PC-9 (cell line): Measurements from ENCODE around the gene FOXJ1. TPM values are rescaled to one million over a fixed set of nuclear protein-coding genes. Genes with fewer than 3 reads are reported as not detected.

Experiments
- BruUV-seq: library from RNA; stranded (reverse); fragments of 400-500 nt; replicated peaks from 2 replicates; lab custom pipeline; 2021; lab: Mats Ljungman, UMichigan
- CTCF ChIA-PET: fragments of 300-600 bp; sonication (Branson Sonifier 250); formaldehyde crosslinking; loops from one replicate; lab custom pipeline; 2022; ENCODE audit warnings: antibody characterized with exemption; lab: Charles Lee
- POLR2A ChIA-PET: fragments of 300-600 bp; sonication (Branson Sonifier 250); formaldehyde crosslinking; loops from one replicate; lab custom pipeline; 2022; ENCODE audit warnings: antibody characterized with exemption; ENCODE audit not compliant: unreplicated experiment; lab: Charles Lee
- DNase-seq, 2 experiments: peaks; one replicate each; pipeline versions ENCODE4 v3.0.0 to v3.0.0-alpha.2; 2015 to 2022; ENCODE audit warnings: mixed read lengths in 1 of 2
- H2AFZ ChIP-seq: fragments of 200-600 bp; sonication (generic); 2 replicates; pipeline ENCODE4 v1.8.1; 2017; ENCODE audit warnings: antibody characterized with exemption
- H3F3A ChIP-seq: fragments of 200-600 bp; sonication (generic); 2 replicates; pipeline ENCODE4 v1.8.1; 2017; ENCODE audit warnings: antibody characterized with exemption, mild to moderate bottlenecking, low read depth; ENCODE audit not compliant: insufficient read depth
- H3K27ac ChIP-seq: fragments of 200-600 bp; sonication (generic); 2 replicates; pipeline ENCODE4 v1.6.1; 2016; ENCODE audit warnings: mixed run types
- H3K27me3 ChIP-seq: fragments of 200-600 bp; sonication (generic); 2 replicates; pipeline ENCODE4 v1.6.1; 2016; ENCODE audit warnings: low read depth, mixed run types; ENCODE audit not compliant: insufficient read depth
- H3K36me3 ChIP-seq: fragments of 200-600 bp; sonication (generic); 2 replicates; pipeline ENCODE4 v1.6.1; 2016; ENCODE audit warnings: low read depth, mixed run types
- H3K4me1 ChIP-seq: fragments of 200-600 bp; sonication (generic); replicated peaks from 2 replicates; pipeline ENCODE4 v1.6.1; 2016; ENCODE audit warnings: mixed run types; ENCODE audit not compliant: insufficient read depth
- H3K4me2 ChIP-seq: fragments of 200-600 bp; sonication (generic); 2 replicates; pipeline ENCODE4 v1.6.1; 2017; ENCODE audit warnings: mixed run types
- H3K4me3 ChIP-seq: fragments of 200-600 bp; sonication (generic); 2 replicates; pipeline ENCODE4 v1.6.1; 2016; ENCODE audit warnings: mixed run types
- H3K79me2 ChIP-seq: fragments of 200-600 bp; sonication (generic); 2 replicates; pipeline ENCODE4 v1.6.1; 2017; ENCODE audit warnings: low read depth, mixed run types
- H3K9me2 ChIP-seq: fragments of 200-600 bp; sonication (generic); 2 replicates; pipeline ENCODE4 v1.8.1; 2017; ENCODE audit warnings: mild to moderate bottlenecking; ENCODE audit not compliant: insufficient read depth
- H3K9me3 ChIP-seq: fragments of 200-600 bp; sonication (generic); 2 replicates; pipeline ENCODE4 v1.8.1; 2016; ENCODE audit warnings: low read depth; ENCODE audit not compliant: insufficient read depth
- H4K20me1 ChIP-seq: fragments of 200-600 bp; sonication (generic); 2 replicates; pipeline ENCODE4 v1.8.1; 2017; ENCODE audit not compliant: insufficient read depth
- CTCF ChIP-seq: fragments of 200-600 bp; sonication (generic); conservative IDR thresholded peaks from 2 replicates; pipeline ENCODE4 v1.6.1; 2017; ENCODE audit warnings: mixed run types, antibody characterized with exemption, mild to moderate bottlenecking, moderate library complexity
- EZH2 ChIP-seq: fragments of 200-600 bp; sonication (generic); IDR thresholded peaks from 2 replicates; pipeline ENCODE4 v1.8.0; 2017; ENCODE audit warnings: antibody characterized with exemption, low read depth
- intact Hi-C: fragments of 100-400 bp; cut with micrococcal nuclease; formaldehyde crosslinking; loops from one replicate; pipeline ENCODE4 v1.10.0; 2022; ENCODE audit not compliant: unreplicated experiment
- total RNA-seq: library from RNA; stranded (reverse); gene quantifications from 2 replicates; pipeline ENCODE4 v1.2.3, GENCODE V29; 2021

FOXJ1 gene
- total RNA-seq, 1 experiment from 2014 or later: 23.7 TPM

- peaks cover 3% of the 10 kb centered on the region; the same call in 1 of the 2 replicates for H3F3A ChIP-seq
- BruUV-seq: no TSS peak
- H3K27ac ChIP-seq: no peak overlapping the region
- TF ChIP-seq CTCF (no peak), EZH2 (no peak)
- no peaks in the 10 kb centered on the region for H4K20me1 ChIP-seq
- no peak overlapping the region for H3K4me2 ChIP-seq
- H3K9me2 ChIP-seq: no peaks in the 10 kb centered on the region
- peaks cover 7% of the 10 kb centered on the region; the same call in 1 of the 2 replicates for H3K4me1 ChIP-seq
- H3K27me3 ChIP-seq: no peaks in the 10 kb centered on the region
- H3K36me3 ChIP-seq: no peaks in the 10 kb centered on the region
- H3K9me3 ChIP-seq: no peaks in the 10 kb centered on the region
- no peak overlapping the region for H2AFZ ChIP-seq
- ChIA-PET POLR2A (no interaction called here), CTCF (no interaction called here)
- H3K4me3 ChIP-seq: no peak overlapping the region
- DNase-seq: no peak
- H3K79me2 ChIP-seq: peaks cover 12% of the 10 kb centered on the region
- intact Hi-C loops: no loop called here
Measured at GRCh38 chr17:76097716-76098295, 43.2 kb downstream of the FOXJ1 start.

GRCh38 chr17:76095943-76096342 is 45.1 kb downstream of the FOXJ1 start:
- no peaks in the 10 kb centered on the region for H3K27me3 ChIP-seq
- H3K79me2 ChIP-seq: no peaks in the 10 kb centered on the region
- no peaks in the 10 kb centered on the region for H3K9me2 ChIP-seq
- no peaks in the 10 kb centered on the region for H3K36me3 ChIP-seq
- 0 out of 2 replicates have a peak, but pooled peaks cover 3% of the 10 kb centered on the region for H3F3A ChIP-seq
- no peak overlapping the region for H3K4me2 ChIP-seq
- CTCF ChIA-PET: no interaction called here
- TF ChIP-seq CTCF (no peak), EZH2 (no peak)
- H3K27ac ChIP-seq: no peak overlapping the region
- H4K20me1 ChIP-seq: no peaks in the 10 kb centered on the region
- intact Hi-C loops: no loop called here
- DNase-seq: no peak
- no peaks in the 10 kb centered on the region for H3K4me1 ChIP-seq
- no peaks in the 10 kb centered on the region for H3K9me3 ChIP-seq
- H2AFZ ChIP-seq: no peak overlapping the region
- POLR2A ChIA-PET: no interaction called here
- BruUV-seq: no TSS peak
- no peak overlapping the region for H3K4me3 ChIP-seq

DNA sequence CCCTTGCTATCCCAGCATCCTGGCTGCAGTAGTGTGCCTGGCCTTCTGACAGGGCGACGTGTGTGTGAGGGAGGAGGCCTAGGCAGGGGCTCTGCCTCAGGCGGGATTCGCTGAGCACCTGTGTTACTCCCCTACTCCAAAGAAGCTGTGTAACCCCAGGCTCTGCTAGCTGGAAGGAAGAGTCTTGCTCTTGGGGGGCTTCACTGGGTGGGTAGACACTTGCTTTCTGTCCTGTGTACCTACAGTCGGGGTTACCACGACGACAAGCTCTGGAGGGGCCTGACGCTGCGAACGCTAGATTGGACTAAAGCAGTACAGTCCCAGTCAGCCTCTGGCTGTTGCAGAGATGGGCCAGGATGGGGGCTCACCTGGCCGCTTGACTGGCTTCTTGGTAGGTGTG is 47.0 kb downstream of the FOXJ1 start:
- Histone ChIP-seq H3F3A (0 out of 2 replicates have a peak, but pooled peaks cover 3% of the 10 kb centered on the region), H3K9me3 (no peaks in the 10 kb centered on the region), H3K36me3 (no peaks in the 10 kb centered on the region), H3K4me3 (no peak overlapping the region), H3K27me3 (no peaks in the 10 kb centered on the region), H3K4me2 (no peak overlapping the region), H3K79me2 (no peaks in the 10 kb centered on the region), H4K20me1 (no peaks in the 10 kb centered on the region), H3K9me2 (no peaks in the 10 kb centered on the region), H3K4me1 (no peaks in the 10 kb centered on the region), H2AFZ (no peak overlapping the region), H3K27ac (no peak overlapping the region)
- TF ChIP-seq CTCF (no peak), EZH2 (no peak)
- intact Hi-C loops: no loop called here
- DNase-seq: no peak
- no TSS peak for BruUV-seq
- ChIA-PET CTCF (no interaction called here), POLR2A (no interaction called here)
